ENCODE measurements around the gene TMEM114.

- TF ChIP-seq CTCF (conservative IDR thresholded peaks at IDR 0.05) (no peak), EZH2 (IDR thresholded peaks at IDR 0.05; ENCODE audit: low read depth) (no peak)
Measured at GRCh38 chr16:8632675-8633182, 42.4 kb upstream of the TMEM114 start.
